GM23338 (cell line): ENCODE measurements around the gene VPS16. TPM values are rescaled to one million over a fixed set of nuclear protein-coding genes. Genes with fewer than 3 reads are reported as not detected.

ENCODE experiments used
- ATAC-seq: fragments of 200-7000 bp; cut with Tn5 transposase; 3 replicates; pipeline ENCODE4 v1.9.1; 2020
- DNase-seq: peaks from one replicate; pipeline ENCODE4 v3.0.0-alpha.2; 2015; ENCODE audit warnings: low spot score
- H2AFZ ChIP-seq: fragments of 200-600 bp; sonication (generic); 2 replicates; pipeline ENCODE4 v1.8.0; 2016; ENCODE audit warnings: antibody characterized with exemption, mild to moderate bottlenecking, moderate library complexity
- H3F3A ChIP-seq: fragments of 200-600 bp; sonication (generic); replicated peaks from 2 replicates; pipeline ENCODE4 v1.8.0; 2017; ENCODE audit warnings: antibody characterized with exemption, mixed run types, low read depth
- H3K27ac ChIP-seq: fragments of 200-600 bp; sonication (generic); 2 replicates; pipeline ENCODE4 v1.6.1; 2016; ENCODE audit warnings: low read depth
- H3K27me3 ChIP-seq: fragments of 200-600 bp; sonication (generic); 2 replicates; pipeline ENCODE4 v1.8.0; 2016; ENCODE audit warnings: mild to moderate bottlenecking, mixed run types, moderate library complexity; ENCODE audit not compliant: insufficient read depth
- H3K36me3 ChIP-seq: fragments of 200-600 bp; sonication (generic); 2 replicates; pipeline ENCODE4 v1.8.0; 2016; ENCODE audit warnings: mild to moderate bottlenecking; ENCODE audit not compliant: insufficient read depth
- H3K4me1 ChIP-seq: fragments of 200-600 bp; sonication (generic); 2 replicates; pipeline ENCODE4 v1.8.0; 2016; ENCODE audit warnings: mild to moderate bottlenecking, moderate library complexity; ENCODE audit not compliant: insufficient read depth
- H3K4me2 ChIP-seq: fragments of 200-600 bp; sonication (generic); 2 replicates; pipeline ENCODE4 v1.7.1; 2017; ENCODE audit warnings: mixed run types
- H3K4me3 ChIP-seq: fragments of 200-600 bp; sonication (generic); 2 replicates; pipeline ENCODE4 v1.6.1; 2016; ENCODE audit warnings: mixed run types
- H3K79me2 ChIP-seq: fragments of 200-600 bp; sonication (generic); replicated peaks from 2 replicates; pipeline ENCODE4 v1.8.0; 2017; ENCODE audit warnings: mild to moderate bottlenecking; ENCODE audit not compliant: insufficient read depth
- H3K9me2 ChIP-seq: fragments of 200-600 bp; sonication (generic); 2 replicates; pipeline ENCODE4 v1.8.0; 2017; ENCODE audit not compliant: insufficient read depth
- H4K20me1 ChIP-seq: fragments of 200-600 bp; sonication (generic); replicated peaks from 2 replicates; pipeline ENCODE4 v1.8.0; 2017; ENCODE audit warnings: mild to moderate bottlenecking; ENCODE audit not compliant: insufficient read depth
- H3K27ac Mint-ChIP-seq: 2 replicates; pipeline ENCODE4 v1.8.0; 2020; ENCODE audit warnings: inconsistent platforms, mild to moderate bottlenecking, moderate library complexity, mixed read lengths
- H3K27me3 Mint-ChIP-seq: 3 replicates; pipeline ENCODE4 v1.8.0; 2022; ENCODE audit warnings: low read depth, mild to moderate bottlenecking, moderate library complexity, mixed read lengths, inconsistent platforms; ENCODE audit not compliant: insufficient read depth, poor library complexity
- H3K36me3 Mint-ChIP-seq: 3 replicates; pipeline ENCODE4 v1.8.0; 2021; ENCODE audit warnings: low read depth, mild to moderate bottlenecking, inconsistent platforms, moderate library complexity, mixed read lengths
- H3K4me1 Mint-ChIP-seq: 3 replicates; pipeline ENCODE4 v1.8.0; 2020; ENCODE audit warnings: mild to moderate bottlenecking, inconsistent platforms, mixed read lengths
- H3K4me3 Mint-ChIP-seq: 3 replicates; pipeline ENCODE4 v1.8.0; 2021; ENCODE audit warnings: moderate library complexity, mild to moderate bottlenecking, inconsistent platforms, mixed read lengths
- H3K9me3 Mint-ChIP-seq: 3 replicates; pipeline ENCODE4 v1.8.0; 2020; ENCODE audit warnings: moderate library complexity, mild to moderate bottlenecking, inconsistent platforms, mixed read lengths
- EZH2 ChIP-seq: fragments of 200-600 bp; sonication (generic); IDR thresholded peaks from one replicate; pipeline ENCODE4 v1.8.0; 2017; ENCODE audit warnings: antibody characterized with exemption, mild to moderate bottlenecking, low read depth; ENCODE audit not compliant: unreplicated experiment
- EZH2phosphoT487 ChIP-seq: fragments of 200-600 bp; sonication (generic); IDR thresholded peaks from one replicate; pipeline ENCODE4 v1.8.1; 2018; ENCODE audit warnings: antibody characterized with exemption; ENCODE audit not compliant: unreplicated experiment
- JUNB ChIP-seq: IDR thresholded peaks from one replicate; pipeline ENCODE4 v1.6.1; 2016; ENCODE audit warnings: antibody characterized with exemption; ENCODE audit not compliant: unreplicated experiment
- NANOG ChIP-seq: IDR thresholded peaks from 2 replicates; pipeline ENCODE4 v1.6.1; 2016; ENCODE audit warnings: antibody characterized with exemption, borderline replicate concordance
- POLR2AphosphoS5 ChIP-seq: IDR thresholded peaks from 2 replicates; pipeline ENCODE4 v1.6.1; 2016; ENCODE audit warnings: antibody characterized with exemption, low read depth
- REST ChIP-seq: IDR thresholded peaks from one replicate; pipeline ENCODE4 v1.6.1; 2018; ENCODE audit warnings: antibody characterized with exemption; ENCODE audit not compliant: unreplicated experiment
- STAT1 ChIP-seq: IDR thresholded peaks from one replicate; pipeline ENCODE4 v1.6.1; 2016; ENCODE audit warnings: antibody characterized with exemption; ENCODE audit not compliant: unreplicated experiment
- ZNF114 ChIP-seq: fragments of 250-450 bp; sonication (Bioruptor Pico); IDR thresholded peaks from 2 replicates; pipeline ENCODE4 v1.5.0; 2020; ENCODE audit warnings: mild to moderate bottlenecking, moderate library complexity
- ZNF331 ChIP-seq: fragments of 250-450 bp; sonication (Bioruptor Pico); IDR thresholded peaks from 2 replicates; pipeline ENCODE4 v1.5.0; 2020; ENCODE audit warnings: low read depth, mild to moderate bottlenecking, moderate library complexity
- polyA plus RNA-seq: library from polyadenylated mRNA; unstranded; fragments of >200 nt; fragmentation: Nextera tagmentation; extraction: Ambion mirVana; gene quantifications from 2 replicates; pipeline ENCODE4 v1.2.1, GENCODE V29; 2016
- total RNA-seq: library from RNA; depleted of rRNA; stranded (reverse); fragments of >200 nt; shearing (Covaris generic); gene quantifications from 2 replicates; pipeline ENCODE4 v1.2.3, GENCODE V29; 2014
- TF ChIP-seq, protein P1 (sequence below), 2 experiments: fragments of 200-600 bp in 1 of 2; sonication (generic) in 1 of 2; conservative IDR thresholded peaks; 2 replicates each; pipeline versions ENCODE4 v1.5.1 to v1.6.1; 2016 to 2017; ENCODE audit warnings: antibody characterized with exemption in 2 of 2, low read depth in 2 of 2, mild to moderate bottlenecking in 2 of 2, moderate library complexity in 1 of 2
- TF ChIP-seq, protein P2 (sequence below): fragments of 250-450 bp; sonication (Bioruptor Pico); IDR thresholded peaks from 2 replicates; pipeline ENCODE4 v1.5.0; 2020; ENCODE audit warnings: mild to moderate bottlenecking, moderate library complexity

VPS16 gene
- total and polyA plus RNA-seq, 2 experiments from 2014 or later, result 11.2 to 17.7 TPM

DNA sequence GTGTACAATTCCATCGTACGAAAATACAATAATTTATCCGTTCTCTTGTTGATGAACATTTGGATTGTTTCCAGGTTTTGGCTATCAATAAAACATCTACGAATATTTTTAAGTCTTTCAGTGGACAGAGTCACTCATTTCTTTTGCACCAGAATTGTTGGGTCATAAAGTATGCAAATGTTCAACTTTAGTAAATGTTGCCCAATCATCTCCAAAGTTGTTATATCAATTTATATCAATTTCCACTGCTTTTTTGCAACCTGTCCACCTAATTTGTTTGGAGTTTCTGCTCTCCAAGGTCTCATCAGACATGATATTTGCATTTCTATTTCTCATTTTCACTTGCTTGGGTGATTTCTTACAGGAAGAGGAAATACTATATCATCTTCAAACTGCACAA is 13.9 kb upstream of the VPS16 start:
- peaks cover 6% of the 10 kb centered on the region; the same call in 2 of the 3 replicates for H3K36me3 Mint-ChIP-seq
- no peak overlapping the region for H3K4me3 Mint-ChIP-seq
- H3K27me3 ChIP-seq, result peaks cover 43% of the 10 kb centered on the region
- no peaks in the 10 kb centered on the region for H3K79me2 ChIP-seq
- TF ChIP-seq STAT1 (no peak), ZNF331 (no peak)
- no peak overlapping the region for H3K4me3 ChIP-seq
- no peaks in the 10 kb centered on the region for H4K20me1 ChIP-seq
- no peak for ATAC-seq
- H3K27ac Mint-ChIP-seq, result no peak overlapping the region
- H3F3A ChIP-seq, result no peaks in the 10 kb centered on the region
- H3K27ac ChIP-seq, result no peak overlapping the region
- H3K4me2 ChIP-seq, result no peak overlapping the region
- no peaks in the 10 kb centered on the region for H3K9me2 ChIP-seq
- H3K9me3 Mint-ChIP-seq, result peaks cover 12% of the 10 kb centered on the region
- H3K4me1 ChIP-seq, result no peaks in the 10 kb centered on the region; the same call in 1 of the 2 replicates
- no peaks in the 10 kb centered on the region for H3K36me3 ChIP-seq
- no peak for DNase-seq
- peaks cover 10% of the 10 kb centered on the region for H3K27me3 Mint-ChIP-seq
- no peak overlapping the region for H2AFZ ChIP-seq
- H3K4me1 Mint-ChIP-seq, result peaks cover 2% of the 10 kb centered on the region; the same call in 1 of the 3 replicates

DNA sequence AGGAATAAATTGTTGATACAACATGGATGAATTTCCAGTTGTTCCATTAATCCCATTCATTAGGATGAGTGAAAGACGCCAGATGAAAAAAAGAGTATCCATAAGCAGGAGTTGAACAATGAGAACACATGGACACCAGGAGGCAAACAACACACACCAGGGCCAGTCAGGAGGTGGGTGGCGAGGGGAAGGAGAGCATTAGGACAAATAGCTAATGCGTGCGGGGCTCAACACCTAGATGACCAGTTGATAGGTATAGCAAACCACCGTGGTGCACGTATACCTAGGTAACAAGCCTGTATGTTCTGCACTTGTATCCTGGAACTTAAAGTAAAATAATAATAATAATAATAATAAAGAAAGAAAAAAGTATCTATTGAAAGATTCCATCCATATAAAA is 11.2 kb upstream of the VPS16 start:
- Histone ChIP-seq H3K27ac (no peak overlapping the region), H4K20me1 (no peaks in the 10 kb centered on the region), H3K27me3 (peaks cover 35% of the 10 kb centered on the region), H3K36me3 (no peaks in the 10 kb centered on the region), H3K4me1 (no peaks in the 10 kb centered on the region), H2AFZ (no peak overlapping the region), H3K4me2 (no peak overlapping the region), H3F3A (no peaks in the 10 kb centered on the region), H3K9me2 (no peaks in the 10 kb centered on the region), H3K4me3 (no peak overlapping the region), H3K79me2 (no peaks in the 10 kb centered on the region)
- H3K27me3 Mint-ChIP-seq, result peaks cover 4% of the 10 kb centered on the region
- no peak overlapping the region for H3K27ac Mint-ChIP-seq
- DNase-seq (no peak), ATAC-seq (no peak)
- H3K4me1 Mint-ChIP-seq, result no peaks in the 10 kb centered on the region
- no peak overlapping the region for H3K4me3 Mint-ChIP-seq
- peaks cover 5% of the 10 kb centered on the region; the same call in 2 of the 3 replicates for H3K9me3 Mint-ChIP-seq
- H3K36me3 Mint-ChIP-seq, result 0 out of 3 replicates have a peak, but pooled peaks cover 4% of the 10 kb centered on the region
- TF ChIP-seq NANOG, result no peak
- no peak for TF ChIP-seq ZNF331
- no peak for TF ChIP-seq JUNB
- TF ChIP-seq STAT1, result no peak
- no peak for TF ChIP-seq EZH2
- TF ChIP-seq, protein P1, sequence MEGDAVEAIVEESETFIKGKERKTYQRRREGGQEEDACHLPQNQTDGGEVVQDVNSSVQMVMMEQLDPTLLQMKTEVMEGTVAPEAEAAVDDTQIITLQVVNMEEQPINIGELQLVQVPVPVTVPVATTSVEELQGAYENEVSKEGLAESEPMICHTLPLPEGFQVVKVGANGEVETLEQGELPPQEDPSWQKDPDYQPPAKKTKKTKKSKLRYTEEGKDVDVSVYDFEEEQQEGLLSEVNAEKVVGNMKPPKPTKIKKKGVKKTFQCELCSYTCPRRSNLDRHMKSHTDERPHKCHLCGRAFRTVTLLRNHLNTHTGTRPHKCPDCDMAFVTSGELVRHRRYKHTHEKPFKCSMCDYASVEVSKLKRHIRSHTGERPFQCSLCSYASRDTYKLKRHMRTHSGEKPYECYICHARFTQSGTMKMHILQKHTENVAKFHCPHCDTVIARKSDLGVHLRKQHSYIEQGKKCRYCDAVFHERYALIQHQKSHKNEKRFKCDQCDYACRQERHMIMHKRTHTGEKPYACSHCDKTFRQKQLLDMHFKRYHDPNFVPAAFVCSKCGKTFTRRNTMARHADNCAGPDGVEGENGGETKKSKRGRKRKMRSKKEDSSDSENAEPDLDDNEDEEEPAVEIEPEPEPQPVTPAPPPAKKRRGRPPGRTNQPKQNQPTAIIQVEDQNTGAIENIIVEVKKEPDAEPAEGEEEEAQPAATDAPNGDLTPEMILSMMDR (conservative IDR thresholded peaks at IDR 0.05; ENCODE audit: low read depth in 2 of 2), result no peak
- TF ChIP-seq REST, result no peak
- TF ChIP-seq ZNF114 (CRISPR knock-in tag), result no peak
- TF ChIP-seq, protein P2, sequence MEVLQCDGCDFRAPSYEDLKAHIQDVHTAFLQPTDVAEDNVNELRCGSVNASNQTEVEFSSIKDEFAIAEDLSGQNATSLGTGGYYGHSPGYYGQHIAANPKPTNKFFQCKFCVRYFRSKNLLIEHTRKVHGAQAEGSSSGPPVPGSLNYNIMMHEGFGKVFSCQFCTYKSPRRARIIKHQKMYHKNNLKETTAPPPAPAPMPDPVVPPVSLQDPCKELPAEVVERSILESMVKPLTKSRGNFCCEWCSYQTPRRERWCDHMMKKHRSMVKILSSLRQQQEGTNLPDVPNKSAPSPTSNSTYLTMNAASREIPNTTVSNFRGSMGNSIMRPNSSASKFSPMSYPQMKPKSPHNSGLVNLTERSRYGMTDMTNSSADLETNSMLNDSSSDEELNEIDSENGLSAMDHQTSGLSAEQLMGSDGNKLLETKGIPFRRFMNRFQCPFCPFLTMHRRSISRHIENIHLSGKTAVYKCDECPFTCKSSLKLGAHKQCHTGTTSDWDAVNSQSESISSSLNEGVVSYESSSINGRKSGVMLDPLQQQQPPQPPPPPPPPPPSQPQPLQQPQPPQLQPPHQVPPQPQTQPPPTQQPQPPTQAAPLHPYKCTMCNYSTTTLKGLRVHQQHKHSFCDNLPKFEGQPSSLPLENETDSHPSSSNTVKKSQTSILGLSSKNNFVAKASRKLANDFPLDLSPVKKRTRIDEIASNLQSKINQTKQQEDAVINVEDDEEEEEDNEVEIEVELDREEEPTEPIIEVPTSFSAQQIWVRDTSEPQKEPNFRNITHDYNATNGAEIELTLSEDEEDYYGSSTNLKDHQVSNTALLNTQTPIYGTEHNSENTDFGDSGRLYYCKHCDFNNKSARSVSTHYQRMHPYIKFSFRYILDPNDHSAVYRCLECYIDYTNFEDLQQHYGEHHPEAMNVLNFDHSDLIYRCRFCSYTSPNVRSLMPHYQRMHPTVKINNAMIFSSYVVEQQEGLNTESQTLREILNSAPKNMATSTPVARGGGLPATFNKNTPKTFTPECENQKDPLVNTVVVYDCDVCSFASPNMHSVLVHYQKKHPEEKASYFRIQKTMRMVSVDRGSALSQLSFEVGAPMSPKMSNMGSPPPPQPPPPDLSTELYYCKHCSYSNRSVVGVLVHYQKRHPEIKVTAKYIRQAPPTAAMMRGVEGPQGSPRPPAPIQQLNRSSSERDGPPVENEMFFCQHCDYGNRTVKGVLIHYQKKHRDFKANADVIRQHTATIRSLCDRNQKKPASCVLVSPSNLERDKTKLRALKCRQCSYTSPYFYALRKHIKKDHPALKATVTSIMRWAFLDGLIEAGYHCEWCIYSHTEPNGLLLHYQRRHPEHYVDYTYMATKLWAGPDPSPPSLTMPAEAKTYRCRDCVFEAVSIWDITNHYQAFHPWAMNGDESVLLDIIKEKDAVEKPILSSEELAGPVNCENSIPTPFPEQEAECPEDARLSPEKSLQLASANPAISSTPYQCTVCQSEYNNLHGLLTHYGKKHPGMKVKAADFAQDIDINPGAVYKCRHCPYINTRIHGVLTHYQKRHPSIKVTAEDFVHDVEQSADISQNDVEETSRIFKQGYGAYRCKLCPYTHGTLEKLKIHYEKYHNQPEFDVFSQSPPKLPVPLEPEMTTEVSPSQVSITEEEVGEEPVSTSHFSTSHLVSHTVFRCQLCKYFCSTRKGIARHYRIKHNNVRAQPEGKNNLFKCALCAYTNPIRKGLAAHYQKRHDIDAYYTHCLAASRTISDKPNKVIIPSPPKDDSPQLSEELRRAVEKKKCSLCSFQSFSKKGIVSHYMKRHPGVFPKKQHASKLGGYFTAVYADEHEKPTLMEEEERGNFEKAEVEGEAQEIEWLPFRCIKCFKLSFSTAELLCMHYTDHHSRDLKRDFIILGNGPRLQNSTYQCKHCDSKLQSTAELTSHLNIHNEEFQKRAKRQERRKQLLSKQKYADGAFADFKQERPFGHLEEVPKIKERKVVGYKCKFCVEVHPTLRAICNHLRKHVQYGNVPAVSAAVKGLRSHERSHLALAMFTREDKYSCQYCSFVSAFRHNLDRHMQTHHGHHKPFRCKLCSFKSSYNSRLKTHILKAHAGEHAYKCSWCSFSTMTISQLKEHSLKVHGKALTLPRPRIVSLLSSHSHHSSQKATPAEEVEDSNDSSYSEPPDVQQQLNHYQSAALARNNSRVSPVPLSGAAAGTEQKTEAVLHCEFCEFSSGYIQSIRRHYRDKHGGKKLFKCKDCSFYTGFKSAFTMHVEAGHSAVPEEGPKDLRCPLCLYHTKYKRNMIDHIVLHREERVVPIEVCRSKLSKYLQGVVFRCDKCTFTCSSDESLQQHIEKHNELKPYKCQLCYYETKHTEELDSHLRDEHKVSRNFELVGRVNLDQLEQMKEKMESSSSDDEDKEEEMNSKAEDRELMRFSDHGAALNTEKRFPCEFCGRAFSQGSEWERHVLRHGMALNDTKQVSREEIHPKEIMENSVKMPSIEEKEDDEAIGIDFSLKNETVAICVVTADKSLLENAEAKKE (CRISPR knock-in tag), result no peak
- no peak for TF ChIP-seq POLR2AphosphoS5
- no peak for TF ChIP-seq EZH2phosphoT487
